ENCODE data around the gene RENBP.
A peak's percentile ranks its signal among the peaks of the same experiment; 100 is the strongest.

The RENBP gene

GRCh38 chrX:153930011-153930910 is 14.2 kb downstream of the RENBP start:
- no peak for TF ChIP-seq CTCF (IDR thresholded peaks at IDR 0.05; ENCODE audit: low read depth, low read length)
- H3K4me3 ChIP-seq (ENCODE audit: low read depth, low read length), result no peak overlapping the region

GRCh38 chrX:153929576-153929975 is 14.9 kb downstream of the RENBP start:
- no peak overlapping the region for H3K4me3 ChIP-seq (ENCODE audit: low read depth, low read length)
- no peak for TF ChIP-seq CTCF (IDR thresholded peaks at IDR 0.05; ENCODE audit: low read depth, low read length)

- no peak overlapping the region for H3K4me3 ChIP-seq (ENCODE audit: low read depth, low read length)
- no peak for TF ChIP-seq CTCF (IDR thresholded peaks at IDR 0.05; ENCODE audit: low read depth, low read length)
These were observed 15.6 kb downstream of the RENBP start for GRCh38 chrX:153928846-153929245.

GRCh38 chrX:153927922-153928760 is 16.3 kb downstream of the RENBP start:
- peak overlapping the region; percentile 65 for H3K4me3 ChIP-seq (ENCODE audit: low read depth, low read length)
- no peak for TF ChIP-seq CTCF (IDR thresholded peaks at IDR 0.05; ENCODE audit: low read depth, low read length)

GRCh38 chrX:153927672-153927921 is 16.8 kb downstream of the RENBP start:
- peak overlapping the region; percentile 65 for H3K4me3 ChIP-seq (ENCODE audit: low read depth, low read length)
- TF ChIP-seq CTCF (IDR thresholded peaks at IDR 0.05; ENCODE audit: low read depth, low read length), result no peak

GRCh38 chrX:153926858-153927671 is 17.4 kb downstream of the RENBP start:
- H3K4me3 ChIP-seq (ENCODE audit: low read depth, low read length), result peak overlapping the region; percentile 65
- no peak for TF ChIP-seq CTCF (IDR thresholded peaks at IDR 0.05; ENCODE audit: low read depth, low read length)

Measured in WI38 (cell line).